AG09309 (cell line): Measurements from ENCODE around the gene NPM3.
"Not testable (repeated sequence)": the region's sequence is repeated elsewhere in the genome, so short reads cannot be mapped to it uniquely, and the experiment has no call there.

ENCODE experiments used
- DNase-seq: peaks from one replicate; pipeline ENCODE4 v3.0.0-alpha.2; 2010; ENCODE audit warnings: low read depth
- H3K4me3 ChIP-seq: 2 replicates; pipeline ENCODE4 v1.5.1; 2011; ENCODE audit warnings: mild to moderate bottlenecking, low read depth, low read length, moderate library complexity; ENCODE audit not compliant: control insufficient read depth
- TF ChIP-seq, protein P1 (sequence below): IDR thresholded peaks from 2 replicates; pipeline ENCODE4 v1.5.1; 2011; ENCODE audit warnings: mild to moderate bottlenecking, low read depth, low read length, inconsistent platforms; ENCODE audit not compliant: insufficient read depth, control insufficient read depth; ENCODE audit errors: missing control alignments

The NPM3 gene

DNA sequence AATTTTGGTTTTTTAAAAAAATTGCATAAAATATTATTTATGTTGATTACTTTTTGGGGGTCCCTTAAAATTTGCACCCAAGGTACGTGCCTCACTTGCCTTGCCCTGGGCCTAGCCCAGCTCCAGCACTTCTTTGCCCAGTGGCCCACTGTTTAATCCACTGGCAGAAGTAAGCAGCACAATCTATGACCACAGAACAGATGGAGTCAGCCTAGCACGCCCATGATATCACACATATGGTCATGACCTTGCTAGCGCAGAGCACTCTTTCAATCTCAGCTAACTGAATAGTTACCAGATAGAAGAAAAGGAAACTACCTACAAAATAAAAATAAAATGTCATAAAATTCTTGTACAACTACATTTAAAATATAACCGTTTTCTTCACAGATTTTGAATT lies 29.4 kb upstream of the NPM3 start:
- no peak overlapping the region for H3K4me3 ChIP-seq
- TF ChIP-seq, protein P1, sequence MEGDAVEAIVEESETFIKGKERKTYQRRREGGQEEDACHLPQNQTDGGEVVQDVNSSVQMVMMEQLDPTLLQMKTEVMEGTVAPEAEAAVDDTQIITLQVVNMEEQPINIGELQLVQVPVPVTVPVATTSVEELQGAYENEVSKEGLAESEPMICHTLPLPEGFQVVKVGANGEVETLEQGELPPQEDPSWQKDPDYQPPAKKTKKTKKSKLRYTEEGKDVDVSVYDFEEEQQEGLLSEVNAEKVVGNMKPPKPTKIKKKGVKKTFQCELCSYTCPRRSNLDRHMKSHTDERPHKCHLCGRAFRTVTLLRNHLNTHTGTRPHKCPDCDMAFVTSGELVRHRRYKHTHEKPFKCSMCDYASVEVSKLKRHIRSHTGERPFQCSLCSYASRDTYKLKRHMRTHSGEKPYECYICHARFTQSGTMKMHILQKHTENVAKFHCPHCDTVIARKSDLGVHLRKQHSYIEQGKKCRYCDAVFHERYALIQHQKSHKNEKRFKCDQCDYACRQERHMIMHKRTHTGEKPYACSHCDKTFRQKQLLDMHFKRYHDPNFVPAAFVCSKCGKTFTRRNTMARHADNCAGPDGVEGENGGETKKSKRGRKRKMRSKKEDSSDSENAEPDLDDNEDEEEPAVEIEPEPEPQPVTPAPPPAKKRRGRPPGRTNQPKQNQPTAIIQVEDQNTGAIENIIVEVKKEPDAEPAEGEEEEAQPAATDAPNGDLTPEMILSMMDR: no peak
- DNase-seq: no peak

GRCh38 chr10:101807158-101807557 lies 23.9 kb upstream of the NPM3 start:
- no peak for DNase-seq
- no peak overlapping the region for H3K4me3 ChIP-seq
- TF ChIP-seq, protein P1: no peak

GRCh38 chr10:101803511-101803910 lies 20.3 kb upstream of the NPM3 start:
- H3K4me3 ChIP-seq: no peak overlapping the region
- TF ChIP-seq, protein P1: no peak
- no peak for DNase-seq

GRCh38 chr10:101797403-101798059 lies 14.3 kb upstream of the NPM3 start:
- H3K4me3 ChIP-seq: no peak overlapping the region
- TF ChIP-seq, protein P1: no peak
- DNase-seq: no peak

- no peak overlapping the region for H3K4me3 ChIP-seq
- DNase-seq: no peak
- TF ChIP-seq, protein P1: no peak
Measured at GRCh38 chr10:101793526-101793925, 10.3 kb upstream of the NPM3 start.

GRCh38 chr10:101789686-101790085 lies 6.4 kb upstream of the NPM3 start:
- H3K4me3 ChIP-seq: no peak overlapping the region
- DNase-seq: no peak
- TF ChIP-seq, protein P1: no peak

- H3K4me3 ChIP-seq, DNase-seq: not testable (repeated sequence)
Measured at GRCh38 chr10:101789231-101789630, 6.0 kb upstream of the NPM3 start.
